Activated CD8-positive, alpha-beta T cell treated with anti-CD3 and anti-CD28 coated beads for 36 hours (primary cell): Measurements from ENCODE around the gene ANXA9. TPM values are rescaled to one million over a fixed set of nuclear protein-coding genes. Genes with fewer than 3 reads are reported as not detected.
A peak's percentile ranks its signal among the peaks of the same experiment; 100 is the strongest.

Source experiments
- ATAC-seq: fragments of 200-7000 bp; cut with Tn5 transposase; one replicate; pipeline ENCODE4 v1.10.0; 2021; ENCODE audit warnings: mild to moderate bottlenecking, moderate library complexity
- CTCF ChIA-PET: fragments of 350-600 bp; sonication (Branson Sonifier 250); formaldehyde crosslinking; loops from one replicate; lab custom pipeline; 2021; ENCODE audit warnings: antibody characterized with exemption; lab: Charles Lee
- POLR2A ChIA-PET: fragments of 350-600 bp; sonication (Branson Sonifier 250); formaldehyde crosslinking; loops from one replicate; lab custom pipeline; 2021; ENCODE audit warnings: antibody characterized with exemption; lab: Charles Lee
- DNase-seq: peaks from one replicate; pipeline ENCODE4 v3.0.0-alpha.2; 2020
- H3K27ac Mint-ChIP-seq: one replicate; pipeline ENCODE4 v1.8.0; 2021; ENCODE audit warnings: mild to moderate bottlenecking, mixed read lengths
- H3K27me3 Mint-ChIP-seq: one replicate; pipeline ENCODE4 v1.8.0; 2021; ENCODE audit warnings: mixed read lengths
- H3K36me3 Mint-ChIP-seq: one replicate; pipeline ENCODE4 v1.8.0; 2021; ENCODE audit warnings: low read depth, mixed read lengths
- H3K4me1 Mint-ChIP-seq: one replicate; pipeline ENCODE4 v1.8.0; 2021; ENCODE audit warnings: low read depth, mixed read lengths
- H3K4me3 Mint-ChIP-seq: one replicate; pipeline ENCODE4 v1.8.0; 2021; ENCODE audit warnings: mild to moderate bottlenecking, moderate library complexity, mixed read lengths
- H3K9me3 Mint-ChIP-seq: one replicate; pipeline ENCODE4 v1.8.0; 2021; ENCODE audit warnings: mixed read lengths
- intact Hi-C: fragments of 100-400 bp; cut with micrococcal nuclease; formaldehyde crosslinking; loops from one replicate; pipeline ENCODE4 v1.10.0; 2022
- total RNA-seq, 2 experiments: library from RNA; stranded (reverse); gene quantifications; one replicate each; pipeline ENCODE4 v1.2.3, GENCODE V29; 2021
- TF ChIP-seq, protein P1 (sequence below): fragments of 200-600 bp; IDR thresholded peaks from one replicate; pipeline ENCODE4 v1.8.0; 2022; ENCODE audit warnings: antibody characterized with exemption, mild to moderate bottlenecking

ANXA9 gene
- total RNA-seq, 2 experiments from 2014 or later, result 0.25 TPM; not detected in 1

GRCh38 chr1:150987924-150988323 lies 5.8 kb downstream of the ANXA9 start:
- TF ChIP-seq, protein P1, sequence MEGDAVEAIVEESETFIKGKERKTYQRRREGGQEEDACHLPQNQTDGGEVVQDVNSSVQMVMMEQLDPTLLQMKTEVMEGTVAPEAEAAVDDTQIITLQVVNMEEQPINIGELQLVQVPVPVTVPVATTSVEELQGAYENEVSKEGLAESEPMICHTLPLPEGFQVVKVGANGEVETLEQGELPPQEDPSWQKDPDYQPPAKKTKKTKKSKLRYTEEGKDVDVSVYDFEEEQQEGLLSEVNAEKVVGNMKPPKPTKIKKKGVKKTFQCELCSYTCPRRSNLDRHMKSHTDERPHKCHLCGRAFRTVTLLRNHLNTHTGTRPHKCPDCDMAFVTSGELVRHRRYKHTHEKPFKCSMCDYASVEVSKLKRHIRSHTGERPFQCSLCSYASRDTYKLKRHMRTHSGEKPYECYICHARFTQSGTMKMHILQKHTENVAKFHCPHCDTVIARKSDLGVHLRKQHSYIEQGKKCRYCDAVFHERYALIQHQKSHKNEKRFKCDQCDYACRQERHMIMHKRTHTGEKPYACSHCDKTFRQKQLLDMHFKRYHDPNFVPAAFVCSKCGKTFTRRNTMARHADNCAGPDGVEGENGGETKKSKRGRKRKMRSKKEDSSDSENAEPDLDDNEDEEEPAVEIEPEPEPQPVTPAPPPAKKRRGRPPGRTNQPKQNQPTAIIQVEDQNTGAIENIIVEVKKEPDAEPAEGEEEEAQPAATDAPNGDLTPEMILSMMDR, result no peak
- POLR2A ChIA-PET, result no interaction called here
- no peak for ATAC-seq
- intact Hi-C loops, result no loop called here
- CTCF ChIA-PET, result interaction anchor here (1.5 to 4.0 kb wide), 3 partner anchors 7 to 17 kb away, joined by 4 to 40 read pairs (median 10); no protein-coding TSS in a partner anchor
- no peaks in the 10 kb centered on the region for H3K27me3 Mint-ChIP-seq
- no peak overlapping the region for H3K27ac Mint-ChIP-seq
- no peak overlapping the region for H3K4me3 Mint-ChIP-seq
- H3K9me3 Mint-ChIP-seq, result no peaks in the 10 kb centered on the region
- DNase-seq, result no peak
- H3K4me1 Mint-ChIP-seq, result peaks cover 5% of the 10 kb centered on the region
- H3K36me3 Mint-ChIP-seq, result no peaks in the 10 kb centered on the region

GRCh38 chr1:150992626-150993025 lies 10.5 kb downstream of the ANXA9 start:
- Mint-ChIP-seq H3K9me3 (no peaks in the 10 kb centered on the region), H3K36me3 (no peaks in the 10 kb centered on the region), H3K27me3 (no peaks in the 10 kb centered on the region), H3K4me3 (no peak overlapping the region), H3K27ac (no peak overlapping the region), H3K4me1 (peaks cover 5% of the 10 kb centered on the region)
- CTCF ChIA-PET, result interaction anchor here (7.7 kb wide), 1 partner anchor 13 kb away, joined by 103 read pairs; the partner anchor contains the start of gene ANXA9
- POLR2A ChIA-PET, result interaction anchor here (0.8 kb wide), 1 partner anchor 17 kb away, joined by 3 read pairs; no protein-coding TSS in a partner anchor
- TF ChIP-seq, protein P1, result no peak
- intact Hi-C loops, result no loop called here
- DNase-seq, result no peak
- no peak for ATAC-seq

GRCh38 chr1:150994248-150994647 lies 12.2 kb downstream of the ANXA9 start:
- no peaks in the 10 kb centered on the region for H3K36me3 Mint-ChIP-seq
- peaks cover 4% of the 10 kb centered on the region for H3K4me1 Mint-ChIP-seq
- ChIA-PET CTCF (interaction anchor here (1.8 to 7.7 kb wide), 6 partner anchors 8 to 105 kb away, joined by 6 to 103 read pairs (median 27); partner anchors contain the start of genes ANXA9 and MINDY1), POLR2A (interaction anchor here (0.8 to 1.0 kb wide), 2 partner anchors 10 to 12 kb away, joined by 3 to 4 read pairs; partner anchors contain the start of gene MINDY1)
- ATAC-seq, result no peak
- H3K27ac Mint-ChIP-seq, result no peak overlapping the region
- intact Hi-C loops, result no loop called here
- no peak overlapping the region for H3K4me3 Mint-ChIP-seq
- TF ChIP-seq, protein P1, result no peak
- DNase-seq, result no peak
- no peaks in the 10 kb centered on the region for H3K27me3 Mint-ChIP-seq
- H3K9me3 Mint-ChIP-seq, result no peaks in the 10 kb centered on the region

DNA sequence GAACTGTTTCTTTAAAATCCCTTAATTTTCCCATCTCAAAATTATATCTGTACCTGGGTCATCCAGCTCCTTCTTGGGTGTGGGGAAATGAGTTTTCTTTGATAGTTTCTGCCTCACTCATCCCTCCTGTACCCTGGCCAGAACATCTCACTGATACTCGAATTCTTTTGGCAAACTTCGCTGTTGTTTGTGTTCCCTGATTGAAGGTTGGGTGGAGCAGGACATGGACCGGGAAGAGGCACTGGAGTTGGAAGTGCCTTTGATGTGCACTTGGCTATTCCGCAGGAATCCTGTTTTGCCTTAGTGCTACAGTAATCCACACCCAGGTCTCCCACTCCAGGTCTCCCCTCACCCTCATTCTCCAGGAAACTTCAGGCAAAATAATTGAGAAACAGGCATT lies 13.4 kb downstream of the ANXA9 start:
- no peak overlapping the region for H3K4me3 Mint-ChIP-seq
- TF ChIP-seq, protein P1, result no peak
- H3K27me3 Mint-ChIP-seq, result no peaks in the 10 kb centered on the region
- ATAC-seq (no peak), DNase-seq (no peak)
- no peaks in the 10 kb centered on the region for H3K36me3 Mint-ChIP-seq
- no peak overlapping the region for H3K27ac Mint-ChIP-seq
- peaks cover 11% of the 10 kb centered on the region for H3K4me1 Mint-ChIP-seq
- H3K9me3 Mint-ChIP-seq, result no peaks in the 10 kb centered on the region
- ChIA-PET CTCF (interaction anchor here (0.8 to 7.7 kb wide), 29 partner anchors 10 to 450 kb away, joined by 3 to 103 read pairs (median 4); partner anchors contain the start of genes ANXA9, CTSK, GOLPH3L and MINDY1), POLR2A (interaction anchor here (1.0 kb wide), 1 partner anchor 11 kb away, joined by 4 read pairs; the partner anchor contains the start of gene MINDY1)
- intact Hi-C loops, result no loop called here

DNA sequence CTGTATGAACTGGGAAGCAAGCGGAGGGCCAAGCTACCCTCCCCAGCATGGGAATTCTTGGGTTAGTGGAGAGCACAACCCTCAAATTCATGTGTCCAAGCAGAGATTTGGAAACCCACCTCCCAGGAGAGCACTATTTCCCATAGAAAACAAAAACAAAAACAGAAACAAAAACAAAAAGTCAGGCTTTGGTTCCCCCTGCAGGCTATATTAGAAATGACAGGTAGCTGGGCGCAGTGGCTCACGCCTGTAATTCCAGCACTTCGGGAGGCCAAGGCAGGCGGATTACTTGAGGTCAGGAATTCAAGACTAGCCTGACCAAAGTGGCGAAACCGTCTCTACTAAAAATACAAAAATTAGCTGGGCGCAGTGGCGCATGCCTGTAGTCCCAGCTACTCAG lies 13.8 kb downstream of the ANXA9 start:
- peak; percentile 29 for DNase-seq
- Mint-ChIP-seq H3K4me3 (no peak overlapping the region), H3K9me3 (no peaks in the 10 kb centered on the region), H3K27me3 (no peaks in the 10 kb centered on the region), H3K4me1 (peaks cover 11% of the 10 kb centered on the region), H3K36me3 (no peaks in the 10 kb centered on the region), H3K27ac (no peak overlapping the region)
- ChIA-PET CTCF (interaction anchor here (0.7 to 7.7 kb wide), 35 partner anchors 9 to 595 kb away, joined by 3 to 103 read pairs (median 4); partner anchors contain the start of genes ANXA9, CTSK, GOLPH3L and MINDY1), POLR2A (interaction anchor here (0.8 kb wide), 1 partner anchor 22 kb away, joined by 3 read pairs; no protein-coding TSS in a partner anchor)
- TF ChIP-seq, protein P1, result peak; percentile 96
- intact Hi-C loops, result no loop called here
- ATAC-seq, result peak; percentile 36
